SK-N-SH treated with all-trans-retinoic acid at 6 μM for 48 hours (cell line): Measurements from ENCODE around the gene FCGR3A.
"Not testable (repeated sequence)": the region's sequence is repeated elsewhere in the genome, so short reads cannot be mapped to it uniquely, and the experiment has no call there.

ENCODE experiments used
- ARNTL ChIP-seq: fragments of 450-650 bp; formaldehyde crosslinking; IDR thresholded peaks from 2 replicates; pipeline ENCODE4 v1.5.0; 2020; ENCODE audit warnings: low read depth, mild to moderate bottlenecking, moderate library complexity, borderline replicate concordance
- BACH2 ChIP-seq: fragments of 250-450 bp; sonication (Bioruptor Pico); IDR thresholded peaks from 2 replicates; pipeline ENCODE4 v1.9.0; 2021; ENCODE audit warnings: mild to moderate bottlenecking, borderline replicate concordance
- CSDC2 ChIP-seq: fragments of 250-450 bp; sonication (Bioruptor Pico); IDR thresholded peaks from 2 replicates; pipeline ENCODE4 v1.5.0; 2020; ENCODE audit warnings: mild to moderate bottlenecking, moderate library complexity
- OSR1 ChIP-seq: fragments of 250-450 bp; sonication (Bioruptor Pico); IDR thresholded peaks from 2 replicates; pipeline ENCODE4 v1.8.0; 2022; ENCODE audit warnings: moderate library complexity, mild to moderate bottlenecking, inconsistent platforms
- RARB ChIP-seq: fragments of 250-450 bp; sonication (Bioruptor Pico); IDR thresholded peaks from 2 replicates; pipeline ENCODE4 v1.8.0; 2021; ENCODE audit warnings: mild to moderate bottlenecking, moderate library complexity
- SNAI2 ChIP-seq: fragments of 250-450 bp; sonication (Bioruptor Pico); IDR thresholded peaks from 2 replicates; pipeline ENCODE4 v1.5.0; 2020; ENCODE audit warnings: mild to moderate bottlenecking, moderate library complexity
- TOX ChIP-seq: fragments of 250-450 bp; sonication (Bioruptor Pico); IDR thresholded peaks from 2 replicates; pipeline ENCODE4 v1.8.0; 2021; ENCODE audit warnings: mild to moderate bottlenecking, moderate library complexity, borderline replicate concordance
- ZFP3 ChIP-seq: fragments of 250-450 bp; sonication (Bioruptor Pico); IDR thresholded peaks from 2 replicates; pipeline ENCODE4 v1.5.0; 2020; ENCODE audit warnings: mild to moderate bottlenecking, moderate library complexity
- ZFP30 ChIP-seq: fragments of 450-650 bp; formaldehyde crosslinking; IDR thresholded peaks from 2 replicates; pipeline ENCODE4 v1.5.0; 2022; ENCODE audit warnings: mild to moderate bottlenecking, moderate library complexity
- TF ChIP-seq, protein P1 (sequence below): fragments of 250-450 bp; sonication (Bioruptor Pico); IDR thresholded peaks from 2 replicates; pipeline ENCODE4 v1.5.1; 2021; ENCODE audit warnings: mild to moderate bottlenecking, moderate library complexity
- TF ChIP-seq, protein P2 (sequence below): fragments of 250-450 bp; sonication (Bioruptor Pico); IDR thresholded peaks from 2 replicates; pipeline ENCODE4 v1.5.1; 2020; ENCODE audit warnings: low read depth, mild to moderate bottlenecking, moderate library complexity
- TF ChIP-seq, protein P3 (sequence below): fragments of 250-450 bp; sonication (Bioruptor Pico); IDR thresholded peaks from 2 replicates; pipeline ENCODE4 v1.8.0; 2020; ENCODE audit warnings: mild to moderate bottlenecking, moderate library complexity, borderline replicate concordance

DNA sequence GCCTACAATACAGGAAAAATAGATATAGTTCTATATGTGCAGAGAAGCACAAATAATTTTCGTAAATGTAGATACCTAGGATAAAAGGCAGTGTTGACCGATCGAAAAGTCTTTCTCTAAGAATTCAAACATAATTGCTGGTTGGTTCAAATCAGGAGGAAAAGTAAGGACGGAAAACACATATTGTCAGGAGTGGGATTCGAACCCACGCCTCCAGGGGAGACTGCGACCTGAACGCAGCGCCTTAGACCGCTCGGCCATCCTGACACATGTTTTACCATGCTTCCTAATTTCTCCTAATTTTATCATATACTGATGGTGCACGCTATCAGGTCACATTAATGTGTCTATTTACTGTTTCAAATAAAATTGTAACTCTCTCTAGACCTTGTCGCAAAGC, 19.5 kb downstream of the FCGR3A start:
- TF ChIP-seq, protein P1, sequence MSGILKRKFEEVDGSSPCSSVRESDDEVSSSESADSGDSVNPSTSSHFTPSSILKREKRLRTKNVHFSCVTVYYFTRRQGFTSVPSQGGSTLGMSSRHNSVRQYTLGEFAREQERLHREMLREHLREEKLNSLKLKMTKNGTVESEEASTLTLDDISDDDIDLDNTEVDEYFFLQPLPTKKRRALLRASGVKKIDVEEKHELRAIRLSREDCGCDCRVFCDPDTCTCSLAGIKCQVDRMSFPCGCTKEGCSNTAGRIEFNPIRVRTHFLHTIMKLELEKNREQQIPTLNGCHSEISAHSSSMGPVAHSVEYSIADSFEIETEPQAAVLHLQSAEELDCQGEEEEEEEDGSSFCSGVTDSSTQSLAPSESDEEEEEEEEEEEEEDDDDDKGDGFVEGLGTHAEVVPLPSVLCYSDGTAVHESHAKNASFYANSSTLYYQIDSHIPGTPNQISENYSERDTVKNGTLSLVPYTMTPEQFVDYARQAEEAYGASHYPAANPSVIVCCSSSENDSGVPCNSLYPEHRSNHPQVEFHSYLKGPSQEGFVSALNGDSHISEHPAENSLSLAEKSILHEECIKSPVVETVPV (CRISPR knock-in tag) = not testable (repeated sequence)
- TF ChIP-seq RARB, ZFP3, ZFP30, TOX, BACH2, CSDC2, SNAI2, ARNTL, OSR1 (CRISPR knock-in tag): not testable (repeated sequence)
- TF ChIP-seq, protein P2, sequence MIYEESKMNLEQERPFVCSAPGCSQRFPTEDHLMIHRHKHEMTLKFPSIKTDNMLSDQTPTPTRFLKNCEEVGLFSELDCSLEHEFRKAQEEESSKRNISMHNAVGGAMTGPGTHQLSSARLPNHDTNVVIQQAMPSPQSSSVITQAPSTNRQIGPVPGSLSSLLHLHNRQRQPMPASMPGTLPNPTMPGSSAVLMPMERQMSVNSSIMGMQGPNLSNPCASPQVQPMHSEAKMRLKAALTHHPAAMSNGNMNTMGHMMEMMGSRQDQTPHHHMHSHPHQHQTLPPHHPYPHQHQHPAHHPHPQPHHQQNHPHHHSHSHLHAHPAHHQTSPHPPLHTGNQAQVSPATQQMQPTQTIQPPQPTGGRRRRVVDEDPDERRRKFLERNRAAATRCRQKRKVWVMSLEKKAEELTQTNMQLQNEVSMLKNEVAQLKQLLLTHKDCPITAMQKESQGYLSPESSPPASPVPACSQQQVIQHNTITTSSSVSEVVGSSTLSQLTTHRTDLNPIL (CRISPR knock-in tag) = not testable (repeated sequence)
- TF ChIP-seq, protein P3, sequence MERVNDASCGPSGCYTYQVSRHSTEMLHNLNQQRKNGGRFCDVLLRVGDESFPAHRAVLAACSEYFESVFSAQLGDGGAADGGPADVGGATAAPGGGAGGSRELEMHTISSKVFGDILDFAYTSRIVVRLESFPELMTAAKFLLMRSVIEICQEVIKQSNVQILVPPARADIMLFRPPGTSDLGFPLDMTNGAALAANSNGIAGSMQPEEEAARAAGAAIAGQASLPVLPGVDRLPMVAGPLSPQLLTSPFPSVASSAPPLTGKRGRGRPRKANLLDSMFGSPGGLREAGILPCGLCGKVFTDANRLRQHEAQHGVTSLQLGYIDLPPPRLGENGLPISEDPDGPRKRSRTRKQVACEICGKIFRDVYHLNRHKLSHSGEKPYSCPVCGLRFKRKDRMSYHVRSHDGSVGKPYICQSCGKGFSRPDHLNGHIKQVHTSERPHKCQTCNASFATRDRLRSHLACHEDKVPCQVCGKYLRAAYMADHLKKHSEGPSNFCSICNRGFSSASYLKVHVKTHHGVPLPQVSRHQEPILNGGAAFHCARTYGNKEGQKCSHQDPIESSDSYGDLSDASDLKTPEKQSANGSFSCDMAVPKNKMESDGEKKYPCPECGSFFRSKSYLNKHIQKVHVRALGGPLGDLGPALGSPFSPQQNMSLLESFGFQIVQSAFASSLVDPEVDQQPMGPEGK = not testable (repeated sequence)
